ENCODE data around the gene ZNF311. TPM values are rescaled to one million over a fixed set of nuclear protein-coding genes. Genes with fewer than 3 reads are reported as not detected.

The ZNF311 gene
- under 1 TPM; 0.31 to 0.50 TPM for total RNA-seq

DNA sequence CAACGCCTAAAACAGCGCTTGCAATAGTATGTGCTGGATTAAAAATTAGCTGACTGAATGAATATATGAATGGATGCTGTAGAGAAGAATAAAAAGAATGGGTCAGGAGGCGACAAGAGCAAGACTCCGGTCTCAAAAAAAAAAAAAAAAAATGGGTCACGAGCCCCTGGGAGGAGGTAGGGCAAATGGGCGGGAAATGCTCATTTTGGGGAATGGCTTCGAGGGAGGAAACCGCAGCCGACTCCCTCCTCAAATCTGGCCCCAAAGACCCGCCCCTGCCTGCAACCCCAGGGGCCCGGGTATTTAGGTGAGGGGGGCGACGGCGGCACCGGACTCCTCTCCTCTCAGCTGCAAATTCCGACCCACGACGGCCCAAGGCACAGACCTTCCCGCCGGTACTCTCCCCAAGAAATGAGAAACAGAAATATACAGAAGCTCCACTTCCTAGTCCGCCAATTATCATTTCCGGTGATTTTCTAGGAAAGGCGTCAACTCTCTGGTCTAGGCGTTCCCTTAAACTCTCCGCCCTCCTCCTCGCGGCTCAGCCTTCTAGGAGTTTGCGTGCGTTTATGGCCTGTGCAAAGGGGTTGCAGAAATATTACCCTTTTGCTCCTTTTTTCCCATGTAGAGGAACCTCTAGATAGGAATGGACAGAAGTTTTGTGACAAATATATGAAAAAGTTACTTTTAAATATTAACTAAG lies at the start of gene ZNF311:
Gene ZNF311, minus strand, starts transcription at position 133 of the 703 bp plus-strand sequence. CDS start 1,361 bp downstream, outside the sequence.

DNA sequence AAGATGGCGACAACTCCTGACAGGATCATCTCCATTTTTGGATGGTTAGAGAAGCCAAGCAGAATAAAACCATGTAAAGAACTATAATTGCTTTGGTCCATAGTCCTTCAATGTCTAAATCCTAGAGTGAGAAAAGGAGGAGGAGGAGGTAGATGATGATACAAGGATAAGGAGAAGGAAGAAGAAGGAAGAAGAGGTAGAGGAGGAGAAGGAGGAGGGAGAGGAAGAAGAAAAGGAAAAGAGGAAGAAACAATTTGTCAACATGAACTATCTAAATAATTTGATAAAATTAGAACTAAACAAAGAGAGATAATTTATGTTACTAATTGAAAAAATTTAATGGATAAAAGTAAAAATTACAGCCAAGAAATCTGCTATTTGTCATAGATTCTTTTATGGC lies 40.0 kb upstream of the ZNF311 start, which contains the start of gene OR2W1:
Gene OR2W1, minus strand, starts transcription at position 101 of the 400 bp plus-strand sequence. Its CDS starts 0 bp downstream, at position 101.

Other genes starting within 250 kb of the ZNF311 start
- 10 to 100 TPM; 65.2 to 67.5 TPM for gene TRIM27, start 81.3 kb downstream of the ZNF311 start, total RNA-seq
- gene OR2W1, start 39.9 kb upstream of the ZNF311 start, total RNA-seq, result not detected
- not detected for gene OR2B3, start 82.0 kb upstream of the ZNF311 start, total RNA-seq
- not detected for gene OR2J1, start 94.2 kb upstream of the ZNF311 start, total RNA-seq
- not detected for gene OR2J3, start 102.7 kb upstream of the ZNF311 start, total RNA-seq
- gene OR2J2, start 165.6 kb upstream of the ZNF311 start, total RNA-seq, result not detected